Measurements from ENCODE around the gene SH3D19. TPM values are rescaled to one million over a fixed set of nuclear protein-coding genes. Genes with fewer than 3 reads are reported as not detected.
"Not testable (repeated sequence)": the region's sequence is repeated elsewhere in the genome, so short reads cannot be mapped to it uniquely, and the experiment has no call there.

The SH3D19 gene
- total and polyA plus RNA-seq, 3 donors from 2014 or later, result 40.6 to 58.6 (median 49.9) TPM

DNA sequence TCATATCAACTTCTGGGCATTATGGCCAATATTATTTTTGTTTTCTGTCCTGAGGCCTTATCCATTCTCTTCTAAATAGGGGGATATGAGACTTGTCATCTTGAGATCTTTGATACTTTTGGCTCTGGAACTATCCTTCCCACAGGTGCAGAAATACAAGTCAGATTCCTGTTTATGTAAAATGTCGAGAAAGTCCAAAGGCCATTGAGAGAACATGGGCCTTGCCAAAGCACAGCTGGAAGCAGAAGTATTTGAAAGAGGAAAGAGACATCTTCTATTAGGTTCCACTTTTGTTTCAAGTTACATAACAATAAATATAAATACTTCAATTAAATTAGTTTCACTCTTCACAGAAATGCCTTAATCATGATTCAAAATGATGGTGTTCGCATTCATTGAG lies 69.3 kb downstream of the SH3D19 start:
- H3K4me1 ChIP-seq, result peaks cover 3% of the 10 kb centered on the region
- WGBS, 2 donors, result 64 to 68% methylated on average over 2 of the region's 2 CpGs
- H3K4me3 ChIP-seq, result no peak overlapping the region
- DNase-seq, result no peak
- no peaks in the 10 kb centered on the region for H3K27me3 ChIP-seq
- no peaks in the 10 kb centered on the region for H3K9me3 ChIP-seq
- TF ChIP-seq, protein P1, sequence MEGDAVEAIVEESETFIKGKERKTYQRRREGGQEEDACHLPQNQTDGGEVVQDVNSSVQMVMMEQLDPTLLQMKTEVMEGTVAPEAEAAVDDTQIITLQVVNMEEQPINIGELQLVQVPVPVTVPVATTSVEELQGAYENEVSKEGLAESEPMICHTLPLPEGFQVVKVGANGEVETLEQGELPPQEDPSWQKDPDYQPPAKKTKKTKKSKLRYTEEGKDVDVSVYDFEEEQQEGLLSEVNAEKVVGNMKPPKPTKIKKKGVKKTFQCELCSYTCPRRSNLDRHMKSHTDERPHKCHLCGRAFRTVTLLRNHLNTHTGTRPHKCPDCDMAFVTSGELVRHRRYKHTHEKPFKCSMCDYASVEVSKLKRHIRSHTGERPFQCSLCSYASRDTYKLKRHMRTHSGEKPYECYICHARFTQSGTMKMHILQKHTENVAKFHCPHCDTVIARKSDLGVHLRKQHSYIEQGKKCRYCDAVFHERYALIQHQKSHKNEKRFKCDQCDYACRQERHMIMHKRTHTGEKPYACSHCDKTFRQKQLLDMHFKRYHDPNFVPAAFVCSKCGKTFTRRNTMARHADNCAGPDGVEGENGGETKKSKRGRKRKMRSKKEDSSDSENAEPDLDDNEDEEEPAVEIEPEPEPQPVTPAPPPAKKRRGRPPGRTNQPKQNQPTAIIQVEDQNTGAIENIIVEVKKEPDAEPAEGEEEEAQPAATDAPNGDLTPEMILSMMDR (IDR thresholded peaks at IDR 0.05), result no peak
- TF ChIP-seq POLR2A (IDR thresholded peaks at IDR 0.05), result no peak
- intact Hi-C loops (cut with DNase I; ENCODE audit: low total_unique reads), result no loop called here
- H3K27ac ChIP-seq, result no peak overlapping the region
- no peaks in the 10 kb centered on the region for H3K36me3 ChIP-seq (ENCODE audit: low read depth, missing control alignments)

GRCh38 chr4:151255680-151256079 lies 69.7 kb downstream of the SH3D19 start:
- intact Hi-C loops (cut with DNase I; ENCODE audit: low total_unique reads); H3K36me3 ChIP-seq (ENCODE audit: low read depth, missing control alignments); H3K27me3 ChIP-seq; H3K4me3 ChIP-seq; H3K27ac ChIP-seq; H3K4me1 ChIP-seq; DNase-seq; H3K9me3 ChIP-seq: not testable (repeated sequence)
- 74 to 78% methylated on average over 3 to 17 of the region's 17 CpGs for WGBS, 2 donors

DNA sequence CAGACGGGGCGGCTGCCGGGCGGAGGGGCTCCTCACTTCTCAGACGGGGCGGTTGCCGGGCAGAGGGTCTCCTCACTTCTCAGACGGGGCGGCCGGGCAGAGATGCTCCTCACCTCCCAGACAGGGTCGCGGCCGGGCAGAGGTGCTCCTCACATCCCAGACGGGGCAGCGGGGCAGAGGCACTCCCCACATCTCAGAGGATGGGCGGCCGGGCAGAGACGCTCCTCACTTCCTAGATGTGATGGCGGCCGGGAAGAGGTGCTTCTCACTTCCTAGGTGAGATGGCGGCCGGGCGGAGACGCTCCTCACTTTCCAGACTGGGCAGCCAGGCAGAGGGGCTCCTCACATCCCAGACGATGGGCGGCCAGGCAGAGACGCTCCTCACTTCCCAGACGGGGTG lies 70.2 kb downstream of the SH3D19 start:
- 85% methylated on average over 19 of the region's 28 CpGs; no CpG with 5 or more reads in 1 of the 2 donors for WGBS, 2 donors
- DNase-seq; H3K4me3 ChIP-seq; H3K27ac ChIP-seq; H3K4me1 ChIP-seq; H3K36me3 ChIP-seq (ENCODE audit: low read depth, missing control alignments); H3K9me3 ChIP-seq; intact Hi-C loops (cut with DNase I; ENCODE audit: low total_unique reads); H3K27me3 ChIP-seq: not testable (repeated sequence)

GRCh38 chr4:151251603-151252304 lies 73.7 kb downstream of the SH3D19 start:
- Histone ChIP-seq H3K27ac (no peak overlapping the region), H3K4me1 (peaks cover 3% of the 10 kb centered on the region)
- no peak for DNase-seq

GRCh38 chr4:151250706-151251105 lies 74.7 kb downstream of the SH3D19 start:
- H3K9me3 ChIP-seq, result no peaks in the 10 kb centered on the region
- no peak overlapping the region for H3K27ac ChIP-seq
- 63 to 76% methylated on average over 5 of the region's 5 CpGs for WGBS, 2 donors
- H3K27me3 ChIP-seq, result no peaks in the 10 kb centered on the region
- no peaks in the 10 kb centered on the region for H3K4me1 ChIP-seq
- H3K36me3 ChIP-seq (ENCODE audit: low read depth, missing control alignments), result no peaks in the 10 kb centered on the region
- TF ChIP-seq, protein P1 (IDR thresholded peaks at IDR 0.05), result no peak
- TF ChIP-seq POLR2A (IDR thresholded peaks at IDR 0.05), result no peak
- no peak overlapping the region for H3K4me3 ChIP-seq
- no peak for DNase-seq
- intact Hi-C loops (cut with DNase I; ENCODE audit: low total_unique reads), result no loop called here

More at GRCh38 chr4:151251603-151252304, 73.7 kb downstream of the SH3D19 start:
- intact Hi-C loops (cut with DNase I; ENCODE audit: low total_unique reads), result no loop called here
- Histone ChIP-seq H3K9me3 (no peaks in the 10 kb centered on the region), H3K36me3 (ENCODE audit: low read depth, missing control alignments) (no peaks in the 10 kb centered on the region), H3K27me3 (no peaks in the 10 kb centered on the region), H3K4me3 (no peak overlapping the region)
- no peak for TF ChIP-seq POLR2A (IDR thresholded peaks at IDR 0.05)
- TF ChIP-seq, protein P1 (IDR thresholded peaks at IDR 0.05), result no peak
- WGBS, 2 donors, result 21% methylated on average over 2 of the region's 2 CpGs

GRCh38 chr4:151248519-151248918 lies 76.9 kb downstream of the SH3D19 start:
- Histone ChIP-seq H3K4me3 (no peak overlapping the region), H3K9me3 (no peaks in the 10 kb centered on the region), H3K4me1 (no peaks in the 10 kb centered on the region), H3K36me3 (ENCODE audit: low read depth, missing control alignments) (no peaks in the 10 kb centered on the region), H3K27ac (no peak overlapping the region), H3K27me3 (no peaks in the 10 kb centered on the region)
- no peak for TF ChIP-seq POLR2A (IDR thresholded peaks at IDR 0.05)
- TF ChIP-seq, protein P1 (IDR thresholded peaks at IDR 0.05), result no peak
- DNase-seq, result no peak
- intact Hi-C loops (cut with DNase I; ENCODE audit: low total_unique reads), result no loop called here
- 89 to 91% methylated on average over 2 of the region's 2 CpGs for WGBS, 2 donors

Measured in testis (tissue), 3 donors.